SK-N-SH (cell line): Measurements from ENCODE around the gene FOXD4. TPM values are rescaled to one million over a fixed set of nuclear protein-coding genes. Genes with fewer than 3 reads are reported as not detected.
"Not testable (repeated sequence)": the region's sequence is repeated elsewhere in the genome, so short reads cannot be mapped to it uniquely, and the experiment has no call there.

Source experiments
- CTCF ChIA-PET: fragments of 300-600, 350-600 bp; formaldehyde crosslinking; extraction: SDS; loops from one replicate; lab custom pipeline; 2021; lab: Yijun Ruan, JAX
- POLR2A ChIA-PET: fragments of 350-600 bp; sonication (Branson Sonifier 250); formaldehyde crosslinking; extraction: SDS; loops from one replicate; lab custom pipeline; 2020; ENCODE audit warnings: antibody characterized with exemption, inconsistent platforms; lab: Yijun Ruan, JAX
- DNase-seq: peaks from one replicate; pipeline ENCODE4 v3.0.0; 2012
- H2AFZ ChIP-seq: fragments of 200-600 bp; sonication (generic); 2 replicates; pipeline ENCODE4 v1.8.1; 2016; ENCODE audit warnings: antibody characterized with exemption, mild to moderate bottlenecking, low read depth
- H3F3A ChIP-seq: fragments of 200-600 bp; sonication (generic); replicated peaks from 2 replicates; pipeline ENCODE3; 2016; ENCODE audit warnings: antibody characterized with exemption, mild to moderate bottlenecking; ENCODE audit not compliant: insufficient read depth
- H3K27ac ChIP-seq, 2 experiments: fragments of 200-500 bp in 1 of 2; fragments of 200-600 bp in 1 of 2; sonication (Bioruptor generic) in 1 of 2; sonication (generic), shearing (Covaris generic) in 1 of 2; 2 replicates each; pipeline versions ENCODE4 v1.5.1 to v1.6.1; 2014 to 2016; ENCODE audit warnings: low read depth in 2 of 2, inconsistent platforms in 1 of 2, low read length in 1 of 2, mild to moderate bottlenecking in 1 of 2, mixed read lengths in 1 of 2
- H3K27me3 ChIP-seq: fragments of 200-600 bp; sonication (generic), shearing (Covaris generic); 2 replicates; pipeline ENCODE4 v1.6.1; 2016; ENCODE audit warnings: mixed run types; ENCODE audit not compliant: insufficient read depth
- H3K36me3 ChIP-seq, 2 experiments: fragments of 200-500 bp in 1 of 2; fragments of 200-600 bp in 1 of 2; sonication (Bioruptor generic) in 1 of 2; sonication (generic) in 1 of 2; replicated peaks in 1 of 2; 2 replicates each; pipeline versions ENCODE3 to v1.5.1; 2014 to 2016; ENCODE audit warnings: low read length in 1 of 2, mild to moderate bottlenecking in 1 of 2; ENCODE audit not compliant: insufficient read depth in 2 of 2, control insufficient read depth in 1 of 2
- H3K4me1 ChIP-seq, 2 experiments: fragments of 200-500 bp in 1 of 2; fragments of 200-600 bp in 1 of 2; sonication (Bioruptor generic) in 1 of 2; sonication (generic), shearing (Covaris generic) in 1 of 2; 2 replicates each; pipeline versions ENCODE4 v1.5.1 to v1.6.1; 2014 to 2016; ENCODE audit warnings: low read depth in 1 of 2, low read length in 1 of 2, mixed run types in 1 of 2; ENCODE audit not compliant: insufficient read depth in 2 of 2, control insufficient read depth in 1 of 2
- H3K4me2 ChIP-seq: fragments of 200-600 bp; sonication (generic), shearing (Covaris generic); 2 replicates; pipeline ENCODE4 v1.6.1; 2017; ENCODE audit warnings: mixed run types
- H3K4me3 ChIP-seq, 2 experiments: fragments of 200-500 bp in 1 of 2; fragments of 200-600 bp in 1 of 2; sonication (Bioruptor generic) in 1 of 2; sonication (generic), shearing (Covaris generic) in 1 of 2; 2 replicates each; pipeline versions ENCODE4 v1.5.1 to v1.8.1; 2014 to 2016; ENCODE audit warnings: low read depth in 2 of 2, inconsistent platforms in 1 of 2, low read length in 1 of 2, mild to moderate bottlenecking in 1 of 2, mixed read lengths in 1 of 2, moderate library complexity in 1 of 2
- H3K79me2 ChIP-seq: fragments of 200-600 bp; sonication (generic); 2 replicates; pipeline ENCODE4 v1.8.1; 2017; ENCODE audit warnings: mild to moderate bottlenecking; ENCODE audit not compliant: insufficient read depth
- H3K9ac ChIP-seq: fragments of 200-600 bp; sonication (generic); 2 replicates; pipeline ENCODE4 v1.6.1; 2017; ENCODE audit warnings: mixed run types
- H3K9me2 ChIP-seq: fragments of 200-600 bp; sonication (generic); 2 replicates; pipeline ENCODE4 v1.6.1; 2017; ENCODE audit warnings: mixed run types
- H3K9me3 ChIP-seq: fragments of 200-600 bp; sonication (generic); 2 replicates; pipeline ENCODE4 v1.6.1; 2017; ENCODE audit warnings: mixed run types, mild to moderate bottlenecking, moderate library complexity
- H4K20me1 ChIP-seq: fragments of 200-600 bp; sonication (generic); 2 replicates; pipeline ENCODE4 v1.6.1; 2017; ENCODE audit warnings: mild to moderate bottlenecking, mixed run types; ENCODE audit not compliant: insufficient read depth
- WGBS: methylation state at CpG from one replicate; pipeline ENCODE4 v1.1.6; 2017; ENCODE audit warnings: low lambda C conversion rate; 5-methylcytosine and 5-hydroxymethylcytosine counted together
- polyA plus RNA-seq, 3 experiments: library from polyadenylated mRNA; depleted of rRNA; stranded (reverse); fragments of >200 nt; gene quantifications; 2 replicates each; pipeline ENCODE4 v1.2.3, GENCODE V29; 2012

FOXD4 gene
- polyA plus RNA-seq, 1 of the 3 experiments (the other 2 are of a cell fraction), result 0.38 TPM

DNA sequence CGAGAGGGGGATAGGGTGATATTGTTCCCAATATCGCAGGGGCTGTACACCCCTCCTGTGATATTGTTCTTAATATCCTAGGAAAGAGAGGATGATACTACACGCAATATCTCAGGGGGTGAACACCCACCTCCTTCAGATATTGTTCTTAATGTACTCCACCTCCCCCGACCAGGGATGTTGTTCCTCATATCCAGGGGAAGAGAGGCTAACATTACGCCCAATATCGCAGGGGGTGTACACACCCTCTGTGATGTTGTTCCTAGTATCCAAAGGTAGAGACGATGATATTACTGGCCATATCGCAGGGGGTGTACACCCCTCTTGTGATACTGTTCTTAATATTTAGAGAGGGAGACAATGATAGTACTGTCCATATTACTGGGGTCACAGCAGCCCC lies 12.2 kb downstream of the FOXD4 start:
- H2AFZ ChIP-seq, H3K79me2 ChIP-seq, H3F3A ChIP-seq, H3K9ac ChIP-seq, CTCF ChIA-PET, H3K36me3 ChIP-seq, DNase-seq, H3K4me2 ChIP-seq, H3K27ac ChIP-seq, H4K20me1 ChIP-seq, H3K4me1 ChIP-seq, H3K9me2 ChIP-seq, POLR2A ChIA-PET, H3K9me3 ChIP-seq, H3K4me3 ChIP-seq: not testable (repeated sequence)
- H3K27me3 ChIP-seq, result peaks cover 31% of the 10 kb centered on the region; the same call in 1 of the 2 replicates
- WGBS, result 49% methylated on average over 8 of the region's 8 CpGs

- H3K9me2 ChIP-seq, H3K9ac ChIP-seq, H3K27ac ChIP-seq, H3K27me3 ChIP-seq, DNase-seq, H3K79me2 ChIP-seq, H4K20me1 ChIP-seq, H3K4me2 ChIP-seq, H3K36me3 ChIP-seq, H3F3A ChIP-seq, CTCF ChIA-PET, POLR2A ChIA-PET, H3K9me3 ChIP-seq, H3K4me3 ChIP-seq, H3K4me1 ChIP-seq, H2AFZ ChIP-seq: not testable (repeated sequence)
- WGBS, result 41% methylated on average over 9 of the region's 9 CpGs
Measured at GRCh38 chr9:100430-100829, 17.8 kb downstream of the FOXD4 start.

GRCh38 chr9:99867-100266 lies 18.4 kb downstream of the FOXD4 start:
- H3K9me2 ChIP-seq, H4K20me1 ChIP-seq, H2AFZ ChIP-seq, CTCF ChIA-PET, H3K9ac ChIP-seq, H3K36me3 ChIP-seq, H3K4me2 ChIP-seq, H3K79me2 ChIP-seq, H3F3A ChIP-seq, H3K27ac ChIP-seq, H3K9me3 ChIP-seq, H3K4me3 ChIP-seq, POLR2A ChIA-PET, H3K4me1 ChIP-seq, DNase-seq, H3K27me3 ChIP-seq: not testable (repeated sequence)
- 29% methylated on average over 6 of the region's 6 CpGs for WGBS

DNA sequence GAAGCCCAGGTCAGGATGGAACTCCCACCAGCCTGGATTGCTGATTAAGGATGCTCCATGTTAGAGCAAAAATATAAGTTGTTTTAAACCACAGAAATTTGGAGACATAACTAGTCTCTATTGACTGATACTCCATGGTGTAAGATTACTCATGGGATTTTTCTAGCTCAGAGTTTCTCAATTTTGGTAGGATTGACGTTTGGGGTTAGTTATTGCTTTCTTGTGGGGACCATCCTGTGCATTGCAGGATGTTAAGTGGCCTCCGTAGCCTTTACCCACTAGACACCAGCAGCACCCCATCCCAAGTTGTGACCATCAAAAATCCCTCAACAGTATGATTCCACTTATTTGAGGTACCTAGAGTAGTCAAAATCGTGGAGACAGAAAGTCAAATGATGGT lies 19.4 kb downstream of the FOXD4 start:
- H3K27me3 ChIP-seq, CTCF ChIA-PET, H3K4me3 ChIP-seq, H3K4me2 ChIP-seq, H3K9me2 ChIP-seq, H4K20me1 ChIP-seq, H3K79me2 ChIP-seq, H3K27ac ChIP-seq, H3K4me1 ChIP-seq, H3K36me3 ChIP-seq, H3K9ac ChIP-seq, H3F3A ChIP-seq, H2AFZ ChIP-seq, POLR2A ChIA-PET, DNase-seq, H3K9me3 ChIP-seq: not testable (repeated sequence)
- WGBS, result 15% methylated on average over 3 of the region's 3 CpGs

GRCh38 chr9:94992-95391 lies 23.2 kb downstream of the FOXD4 start:
- WGBS, result 11% methylated on average over 4 of the region's 4 CpGs
- H3K4me2 ChIP-seq, H2AFZ ChIP-seq, H3F3A ChIP-seq, H3K4me3 ChIP-seq, H3K27me3 ChIP-seq, H3K9me3 ChIP-seq, CTCF ChIA-PET, H3K79me2 ChIP-seq, H3K36me3 ChIP-seq, H3K9ac ChIP-seq, POLR2A ChIA-PET, H3K4me1 ChIP-seq, DNase-seq, H4K20me1 ChIP-seq, H3K9me2 ChIP-seq, H3K27ac ChIP-seq: not testable (repeated sequence)

DNA sequence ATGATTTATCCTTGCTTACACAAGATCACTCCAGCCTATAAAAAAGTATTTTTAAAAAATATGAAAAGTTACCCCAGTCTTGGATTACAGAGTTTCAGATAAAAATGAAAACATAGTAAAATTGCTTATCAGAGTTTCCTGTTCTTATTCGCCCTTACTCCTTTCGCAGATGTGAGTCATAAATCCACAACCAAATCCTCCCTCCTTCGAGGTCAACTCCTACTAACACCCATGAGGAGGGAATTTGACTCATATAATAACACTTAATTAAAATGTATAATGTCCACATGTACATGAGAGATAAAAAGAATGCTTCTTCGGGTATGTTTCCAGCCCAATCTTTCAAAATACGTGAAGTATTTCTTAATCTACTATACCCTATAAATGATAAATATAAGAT lies 23.9 kb downstream of the FOXD4 start:
- DNase-seq, H3K36me3 ChIP-seq, CTCF ChIA-PET, POLR2A ChIA-PET, H2AFZ ChIP-seq, H3K27me3 ChIP-seq, H3K4me1 ChIP-seq, H3K9ac ChIP-seq, H3F3A ChIP-seq, H3K9me3 ChIP-seq, H3K4me2 ChIP-seq, H3K9me2 ChIP-seq, H3K79me2 ChIP-seq, H4K20me1 ChIP-seq, H3K27ac ChIP-seq, H3K4me3 ChIP-seq: not testable (repeated sequence)
- WGBS, result 26% methylated on average over 5 of the region's 5 CpGs

GRCh38 chr9:93909-94308 lies 24.3 kb downstream of the FOXD4 start:
- 13% methylated on average over 4 of the region's 5 CpGs for WGBS
- H3K4me1 ChIP-seq, H2AFZ ChIP-seq, H3K9me3 ChIP-seq, H3K9ac ChIP-seq, H3F3A ChIP-seq, H3K4me3 ChIP-seq, CTCF ChIA-PET, H3K79me2 ChIP-seq, H3K27ac ChIP-seq, H3K36me3 ChIP-seq, H4K20me1 ChIP-seq, DNase-seq, POLR2A ChIA-PET, H3K9me2 ChIP-seq, H3K27me3 ChIP-seq, H3K4me2 ChIP-seq: not testable (repeated sequence)
